Endothelial cell of umbilical vein (primary cell): Measurements from ENCODE around the gene RAC2. TPM values are rescaled to one million over a fixed set of nuclear protein-coding genes. Genes with fewer than 3 reads are reported as not detected.

Experiments
- BruUV-seq: library from RNA; stranded (reverse); fragments of 400-500 nt; replicated peaks from 2 replicates; lab custom pipeline; 2021; lab: Mats Ljungman, UMichigan
- CTCF ChIA-PET: fragments of 300-600, 350-600 bp; sonication (Branson Sonifier 250); formaldehyde crosslinking; loops from one replicate; lab custom pipeline; 2021; ENCODE audit warnings: antibody characterized with exemption, inconsistent platforms; lab: Charles Lee
- POLR2A ChIA-PET: fragments of 300-600, 350-600 bp; sonication (Branson Sonifier 250); formaldehyde crosslinking; loops from one replicate; lab custom pipeline; 2021; ENCODE audit warnings: antibody characterized with exemption, inconsistent platforms; lab: Charles Lee
- DNase-seq: peaks from one replicate; pipeline ENCODE4 v3.0.0-alpha.2; 2011; ENCODE audit warnings: low read depth, low spot score
- FAIRE-seq: peaks from 2 replicates; lab custom pipeline; 2011; peaks lifted over from hg19 to GRCh38; lab: Jason Lieb, UNC
- H2AFZ ChIP-seq: 2 replicates; pipeline ENCODE4 v1.6.0; 2012; ENCODE audit warnings: low read depth, low read length, control low read depth, inconsistent platforms
- H3K27ac ChIP-seq: 2 replicates; pipeline ENCODE4 v1.5.1; 2011; ENCODE audit warnings: low read depth, mild to moderate bottlenecking, control low read depth, low read length, moderate library complexity; ENCODE audit not compliant: insufficient read depth
- H3K27me3 ChIP-seq, 2 experiments: 2 replicates each; pipeline versions ENCODE4 v1.6.0 to v1.6.1; 2011; ENCODE audit warnings: low read length in 2 of 2, mixed read lengths in 1 of 2; ENCODE audit not compliant: control insufficient read depth in 2 of 2, insufficient read depth in 2 of 2
- H3K36me3 ChIP-seq, 2 experiments: 2 replicates in 1 of 2; 3 replicates in 1 of 2; pipeline ENCODE4 v1.5.1; 2011; ENCODE audit warnings: low read length in 2 of 2, mild to moderate bottlenecking in 1 of 2, moderate library complexity in 1 of 2; ENCODE audit not compliant: control insufficient read depth in 2 of 2, insufficient read depth in 2 of 2; ENCODE audit errors: extremely low read depth in 1 of 2
- H3K4me1 ChIP-seq: 3 replicates; pipeline ENCODE4 v1.5.1; 2011; ENCODE audit warnings: mild to moderate bottlenecking, low read length; ENCODE audit not compliant: control insufficient read depth, insufficient read depth; ENCODE audit errors: extremely low read depth
- H3K4me2 ChIP-seq: 2 replicates; pipeline ENCODE4 v1.6.1; 2011; ENCODE audit warnings: low read length, control low read depth, mixed read lengths; ENCODE audit not compliant: insufficient read depth
- H3K4me3 ChIP-seq, 3 experiments: fragments of 200-600 bp in 1 of 3; sonication (generic), shearing (Covaris generic) in 1 of 3; replicated peaks in 1 of 3; 2 replicates each; pipeline ENCODE4 v1.5.1; 2011 to 2016; ENCODE audit warnings: control low read depth in 3 of 3, low read length in 3 of 3, mild to moderate bottlenecking in 2 of 3, inconsistent platforms in 1 of 3, low read depth in 1 of 3, moderate library complexity in 1 of 3; ENCODE audit not compliant: insufficient read depth in 1 of 3
- H3K79me2 ChIP-seq: 2 replicates; pipeline ENCODE4 v1.6.0; 2012; ENCODE audit warnings: low read length, inconsistent platforms; ENCODE audit not compliant: control insufficient read depth, insufficient read depth
- H3K9ac ChIP-seq: replicated peaks from 2 replicates; pipeline ENCODE3; 2011; ENCODE audit warnings: low read length, control low read depth; ENCODE audit not compliant: insufficient read depth; ENCODE audit errors: extremely low read depth
- H3K9me1 ChIP-seq: replicated peaks from 3 replicates; pipeline ENCODE4 v1.6.0; 2011; ENCODE audit warnings: mild to moderate bottlenecking, low read length; ENCODE audit not compliant: control insufficient read depth, insufficient read depth; ENCODE audit errors: extremely low read depth
- H3K9me3 ChIP-seq: replicated peaks from 2 replicates; pipeline ENCODE4 v1.5.1; 2012; ENCODE audit warnings: low read length, inconsistent platforms; ENCODE audit not compliant: control insufficient read depth, insufficient read depth
- H4K20me1 ChIP-seq: replicated peaks from 2 replicates; pipeline ENCODE3; 2011; ENCODE audit warnings: mild to moderate bottlenecking, low read length; ENCODE audit not compliant: control insufficient read depth, insufficient read depth; ENCODE audit errors: extremely low read depth
- EZH2 ChIP-seq: IDR thresholded peaks from 2 replicates; pipeline ENCODE4 v1.6.1; 2012; ENCODE audit warnings: borderline replicate concordance, low read depth, mild to moderate bottlenecking, moderate library complexity, low read length, inconsistent platforms; ENCODE audit not compliant: severe bottlenecking
- FOS ChIP-seq: IDR thresholded peaks from 2 replicates; pipeline ENCODE4 v1.6.1; 2011; ENCODE audit warnings: mild to moderate bottlenecking, low read length, moderate library complexity, borderline replicate concordance; ENCODE audit not compliant: insufficient read depth
- GATA2 ChIP-seq: IDR thresholded peaks from 2 replicates; pipeline ENCODE4 v1.7.0; 2011; ENCODE audit warnings: low read depth, mild to moderate bottlenecking, moderate library complexity, mixed read lengths, low read length; ENCODE audit not compliant: insufficient read length, insufficient read depth
- JUN ChIP-seq: IDR thresholded peaks from 2 replicates; pipeline ENCODE4 v1.6.1; 2011; ENCODE audit warnings: borderline replicate concordance, low read depth; ENCODE audit not compliant: insufficient read length, insufficient read depth
- MYC ChIP-seq: IDR thresholded peaks from one replicate; pipeline ENCODE4 v1.6.1; 2011; ENCODE audit warnings: mild to moderate bottlenecking, low read depth, low read length
- POLR2AphosphoS5 ChIP-seq: IDR thresholded peaks from 2 replicates; pipeline ENCODE4 v1.6.1; 2012; ENCODE audit warnings: low read depth, mild to moderate bottlenecking, control low read depth, low read length, moderate library complexity; ENCODE audit not compliant: insufficient read depth
- dilution Hi-C: fragments of 300-500 bp; cut with MboI; formaldehyde crosslinking; loops from one replicate; pipeline ENCODE4 v1.15.0; 2019; ENCODE audit warnings: low sequenced_read_pairs; ENCODE audit not compliant: extremely low pct_ligation_motif_present
- intact Hi-C: fragments of 100-400 bp; cut with micrococcal nuclease; formaldehyde crosslinking; loops from one replicate; pipeline ENCODE4 v1.10.0; 2022
- polyA plus RNA-seq, 4 experiments: library from polyadenylated mRNA; depleted of rRNA in 3 of 4; stranded (reverse) in 3 of 4; unstranded in 1 of 4; fragments of >200 nt; gene quantifications; 2 replicates each; pipeline versions ENCODE4 v1.2.1 to v1.2.3, GENCODE V29; 2011 to 2012; ENCODE audit warnings: missing spikeins in 1 of 4
- total RNA-seq: library from RNA; stranded (reverse); gene quantifications from 2 replicates; pipeline ENCODE4 v1.2.3, GENCODE V29; 2021
- TF ChIP-seq, protein P1 (sequence below): IDR thresholded peaks from 2 replicates; pipeline ENCODE4 v1.6.1; 2011; ENCODE audit not compliant: insufficient read depth, insufficient read length
- TF ChIP-seq, protein P2 (sequence below), 2 donors: IDR thresholded peaks; 1 replicate in 1 of 2; 2 replicates in 1 of 2; pipeline ENCODE4 v1.5.1; 2011; ENCODE audit warnings: low read length in 2 of 2, mild to moderate bottlenecking in 2 of 2, moderate library complexity in 2 of 2, control low read depth in 1 of 2, inconsistent platforms in 1 of 2, low read depth in 1 of 2; ENCODE audit not compliant: insufficient read depth in 1 of 2; ENCODE audit errors: extremely low read depth in 1 of 2

RAC2 gene
- total and polyA plus RNA-seq, 2 donors (not counting 3 experiments of a cell fraction or from before 2014, with no cell fraction given): 122 to 181 TPM

DNA sequence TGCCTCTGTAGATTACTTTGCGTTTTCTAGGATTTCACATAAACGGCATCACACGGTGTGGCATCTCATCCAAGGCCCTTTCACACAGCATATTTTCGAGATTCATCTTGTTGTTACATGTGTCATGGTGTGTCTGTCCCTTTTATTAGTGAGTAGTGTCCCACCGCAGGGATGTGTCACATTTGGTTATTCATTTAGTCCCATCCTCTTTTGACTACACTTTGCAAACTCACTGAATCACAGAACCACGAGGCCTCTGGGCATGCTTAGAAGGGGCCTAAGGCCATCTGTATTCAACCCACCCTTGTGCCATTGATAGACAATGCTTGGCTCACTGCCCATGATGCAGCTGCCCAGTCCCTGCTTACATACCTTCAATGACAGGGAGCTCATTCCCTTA lies 4.2 kb upstream of the RAC2 start:
- no peaks in the 10 kb centered on the region for H4K20me1 ChIP-seq
- H2AFZ ChIP-seq: no peak overlapping the region
- no peak for TF ChIP-seq MYC
- TF ChIP-seq FOS: no peak
- TF ChIP-seq EZH2: no peak
- no peak for TF ChIP-seq GATA2
- no peak for TF ChIP-seq JUN
- no peak for TF ChIP-seq POLR2AphosphoS5
- TF ChIP-seq, protein P1, sequence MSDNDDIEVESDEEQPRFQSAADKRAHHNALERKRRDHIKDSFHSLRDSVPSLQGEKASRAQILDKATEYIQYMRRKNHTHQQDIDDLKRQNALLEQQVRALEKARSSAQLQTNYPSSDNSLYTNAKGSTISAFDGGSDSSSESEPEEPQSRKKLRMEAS: no peak
- no peak overlapping the region for H3K4me2 ChIP-seq
- CTCF ChIA-PET: interaction anchor here (1.1 kb wide), 2 partner anchors 11 to 12 kb away, joined by 3 read pairs; no protein-coding TSS in a partner anchor
- no peak overlapping the region for H3K9ac ChIP-seq
- POLR2A ChIA-PET: no interaction called here
- no peak for DNase-seq
- H3K79me2 ChIP-seq: peaks cover 8% of the 10 kb centered on the region
- H3K9me3 ChIP-seq: no peaks in the 10 kb centered on the region
- intact Hi-C loops (no loop called here), dilution Hi-C loops (no loop called here)
- no peaks in the 10 kb centered on the region for H3K27me3 ChIP-seq
- no peaks in the 10 kb centered on the region for H3K36me3 ChIP-seq
- no peak overlapping the region for H3K4me3 ChIP-seq
- H3K9me1 ChIP-seq: no peaks in the 10 kb centered on the region
- H3K27ac ChIP-seq: no peak overlapping the region
- H3K4me1 ChIP-seq: peaks cover 19% of the 10 kb centered on the region
- FAIRE-seq: no peak
- no TSS peak for BruUV-seq

DNA sequence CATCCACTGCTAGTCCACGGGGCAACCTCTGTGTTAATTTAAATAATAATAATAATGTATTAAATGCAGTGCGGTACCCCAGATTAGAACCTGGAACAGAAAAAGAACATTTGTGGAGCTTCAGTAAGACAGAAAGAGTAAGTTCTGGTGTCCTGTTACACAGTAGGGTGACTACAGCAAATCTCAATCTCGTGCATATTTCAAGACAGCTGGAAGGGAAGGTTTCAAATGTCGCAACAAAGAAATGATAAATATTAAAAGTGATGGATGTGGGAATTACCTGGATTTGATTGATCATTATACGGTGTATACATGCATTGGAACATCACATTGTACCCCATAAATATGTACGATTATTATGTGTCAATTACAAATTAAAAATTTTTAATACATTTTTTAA lies 1.7 kb upstream of the RAC2 start:
- no peaks in the 10 kb centered on the region for H4K20me1 ChIP-seq
- dilution Hi-C loops (no loop called here), intact Hi-C loops (no loop called here)
- H3K4me3 ChIP-seq: no peak overlapping the region
- TF ChIP-seq JUN: no peak
- no peak for TF ChIP-seq MYC
- TF ChIP-seq, protein P1: no peak
- no peak for TF ChIP-seq POLR2AphosphoS5
- no peak for TF ChIP-seq FOS
- TF ChIP-seq, protein P2, sequence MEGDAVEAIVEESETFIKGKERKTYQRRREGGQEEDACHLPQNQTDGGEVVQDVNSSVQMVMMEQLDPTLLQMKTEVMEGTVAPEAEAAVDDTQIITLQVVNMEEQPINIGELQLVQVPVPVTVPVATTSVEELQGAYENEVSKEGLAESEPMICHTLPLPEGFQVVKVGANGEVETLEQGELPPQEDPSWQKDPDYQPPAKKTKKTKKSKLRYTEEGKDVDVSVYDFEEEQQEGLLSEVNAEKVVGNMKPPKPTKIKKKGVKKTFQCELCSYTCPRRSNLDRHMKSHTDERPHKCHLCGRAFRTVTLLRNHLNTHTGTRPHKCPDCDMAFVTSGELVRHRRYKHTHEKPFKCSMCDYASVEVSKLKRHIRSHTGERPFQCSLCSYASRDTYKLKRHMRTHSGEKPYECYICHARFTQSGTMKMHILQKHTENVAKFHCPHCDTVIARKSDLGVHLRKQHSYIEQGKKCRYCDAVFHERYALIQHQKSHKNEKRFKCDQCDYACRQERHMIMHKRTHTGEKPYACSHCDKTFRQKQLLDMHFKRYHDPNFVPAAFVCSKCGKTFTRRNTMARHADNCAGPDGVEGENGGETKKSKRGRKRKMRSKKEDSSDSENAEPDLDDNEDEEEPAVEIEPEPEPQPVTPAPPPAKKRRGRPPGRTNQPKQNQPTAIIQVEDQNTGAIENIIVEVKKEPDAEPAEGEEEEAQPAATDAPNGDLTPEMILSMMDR (IDR thresholded peaks at IDR 0.05; ENCODE audit: extremely low read depth in 1 of 2, insufficient read depth in 1 of 2, low read depth in 1 of 2, low read length in 2 of 2): no peak
- DNase-seq (no peak), FAIRE-seq (no peak)
- no peak overlapping the region for H3K27ac ChIP-seq
- no peaks in the 10 kb centered on the region for H3K27me3 ChIP-seq
- no TSS peak for BruUV-seq
- H3K79me2 ChIP-seq: peaks cover 10% of the 10 kb centered on the region
- peaks cover 34% of the 10 kb centered on the region for H3K4me1 ChIP-seq
- ChIA-PET POLR2A (no interaction called here), CTCF (interaction anchor here (5.8 kb wide), 1 partner anchor 14 kb away, joined by 83 read pairs; no protein-coding TSS in a partner anchor)
- no peak overlapping the region for H3K9ac ChIP-seq
- no peaks in the 10 kb centered on the region for H3K9me3 ChIP-seq
- no peak overlapping the region for H2AFZ ChIP-seq
- no peak overlapping the region for H3K4me2 ChIP-seq
- peaks cover 0 to 1% of the 10 kb centered on the region in 2 experiments for H3K36me3 ChIP-seq
- H3K9me1 ChIP-seq: no peaks in the 10 kb centered on the region
